Activated T-cell treated with anti-CD3 and anti-CD28 coated beads, Interleukin-2, amount 50 U/mL, for 24 hours (primary cell): ENCODE results near the gene PIPOX.

ENCODE experiments used
- DNase-seq: peaks from one replicate; pipeline ENCODE4 v3.0.0-alpha.2; 2020
- H3K27ac Mint-ChIP-seq: 2 replicates; pipeline ENCODE4 v1.8.0; 2020; ENCODE audit warnings: mild to moderate bottlenecking, mixed read lengths
- H3K27me3 Mint-ChIP-seq: 2 replicates; pipeline ENCODE4 v1.8.0; 2020; ENCODE audit warnings: mixed read lengths
- H3K36me3 Mint-ChIP-seq: 2 replicates; pipeline ENCODE4 v1.8.0; 2020; ENCODE audit warnings: low read depth, mixed read lengths
- H3K4me1 Mint-ChIP-seq: 2 replicates; pipeline ENCODE4 v1.8.0; 2020; ENCODE audit warnings: low read depth, mixed read lengths
- H3K4me3 Mint-ChIP-seq: 2 replicates; pipeline ENCODE4 v1.8.0; 2020; ENCODE audit warnings: mild to moderate bottlenecking, moderate library complexity, mixed read lengths
- H3K9me3 Mint-ChIP-seq: 2 replicates; pipeline ENCODE4 v1.8.0; 2020; ENCODE audit warnings: mixed read lengths

Gene PIPOX

DNA sequence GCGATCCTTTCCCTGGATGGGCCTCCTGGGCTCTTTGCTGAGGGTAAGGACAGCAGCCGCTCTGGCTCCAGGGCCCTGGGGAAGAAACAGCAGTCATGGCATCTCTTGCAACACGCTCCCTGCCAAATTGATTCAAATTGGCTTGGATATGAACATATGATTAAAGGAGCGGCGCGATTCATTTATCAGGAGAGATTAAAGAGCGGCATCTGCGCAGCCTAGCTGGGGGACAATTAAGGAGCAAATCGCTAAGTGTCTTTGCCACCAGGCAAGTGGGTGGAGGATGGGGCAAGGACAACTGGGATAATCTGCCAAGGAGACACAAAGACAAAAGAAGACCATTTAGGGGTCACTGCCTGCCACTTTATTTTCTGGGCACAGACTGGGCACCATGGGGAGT is 27.8 kb downstream of the PIPOX start:
- Mint-ChIP-seq H3K27ac (no peak overlapping the region), H3K27me3 (no peaks in the 10 kb centered on the region), H3K9me3 (no peaks in the 10 kb centered on the region), H3K36me3 (no peaks in the 10 kb centered on the region), H3K4me3 (no peak overlapping the region), H3K4me1 (no peaks in the 10 kb centered on the region)
- no peak for DNase-seq

DNA sequence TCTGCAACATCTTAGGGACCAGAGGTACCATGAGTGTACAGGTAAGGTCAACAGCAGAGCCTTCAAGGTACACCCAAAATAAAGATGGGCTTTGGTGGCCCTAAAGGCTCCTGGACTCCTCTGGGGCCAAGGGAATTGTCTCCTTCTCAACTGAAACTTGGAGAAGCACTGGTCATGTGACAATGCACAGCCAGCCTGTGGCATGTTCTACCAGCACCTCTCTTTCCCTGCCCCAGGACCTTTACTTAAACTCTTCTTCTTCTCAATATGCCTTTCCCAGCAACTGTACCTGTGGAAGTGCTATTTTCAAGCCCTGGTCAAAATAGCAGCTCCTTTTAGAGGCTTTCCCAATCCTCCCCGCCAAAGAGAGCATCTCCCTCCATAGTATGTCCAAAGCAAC is 28.4 kb downstream of the PIPOX start:
- DNase-seq: no peak
- Mint-ChIP-seq H3K9me3 (no peaks in the 10 kb centered on the region), H3K27ac (no peak overlapping the region), H3K27me3 (no peaks in the 10 kb centered on the region), H3K36me3 (peaks cover 2% of the 10 kb centered on the region), H3K4me3 (no peak overlapping the region), H3K4me1 (no peaks in the 10 kb centered on the region)

DNA sequence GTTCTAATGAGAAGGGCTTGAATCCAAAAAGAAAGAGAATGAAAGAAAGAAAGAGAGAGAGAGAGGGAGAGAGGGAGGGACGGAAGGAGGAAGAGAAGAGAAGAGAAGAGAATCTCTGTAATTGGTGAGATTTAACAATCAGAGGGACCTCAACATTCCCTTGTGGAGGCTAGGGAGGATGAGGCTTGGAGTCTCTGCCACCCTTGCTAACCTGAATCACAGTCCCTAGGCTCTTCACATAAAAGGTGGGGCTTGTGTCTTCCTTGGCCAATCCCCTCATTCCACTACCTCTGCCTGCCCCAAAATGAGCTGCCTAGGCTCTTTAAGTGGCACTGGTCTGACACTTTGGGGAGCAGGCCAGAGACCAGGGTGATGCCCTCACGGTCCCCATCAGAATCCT is 30.1 kb downstream of the PIPOX start:
- H3K36me3 Mint-ChIP-seq: peaks cover 3% of the 10 kb centered on the region

DNA sequence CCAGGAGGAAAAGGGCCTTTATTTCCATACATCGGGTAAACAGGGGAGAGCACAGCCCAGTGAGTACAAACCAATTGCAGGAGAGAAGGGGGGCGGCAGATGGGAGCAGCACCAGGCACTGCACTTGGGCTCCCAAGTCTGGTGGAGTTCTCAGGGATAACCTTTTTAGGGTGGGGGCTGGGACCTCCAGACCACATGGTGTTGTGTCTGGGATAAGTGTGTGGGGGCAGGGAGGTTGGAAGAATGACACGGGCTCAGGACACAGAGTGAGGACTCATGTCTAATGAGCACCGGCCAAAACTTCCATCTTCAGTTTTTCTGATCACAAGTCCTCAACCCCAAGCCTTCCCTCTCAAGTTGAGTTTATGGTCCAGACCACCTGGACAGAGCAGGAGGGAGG is 30.6 kb downstream of the PIPOX start:
- Mint-ChIP-seq H3K9me3 (no peaks in the 10 kb centered on the region), H3K27me3 (no peaks in the 10 kb centered on the region), H3K4me3 (no peak overlapping the region), H3K36me3 (peaks cover 5% of the 10 kb centered on the region), H3K27ac (no peak overlapping the region), H3K4me1 (no peaks in the 10 kb centered on the region)
- DNase-seq: no peak

More for the DNA sequence above, 30.1 kb downstream of the PIPOX start:
- DNase-seq: no peak
- Mint-ChIP-seq H3K4me3 (no peak overlapping the region), H3K9me3 (no peaks in the 10 kb centered on the region), H3K4me1 (no peaks in the 10 kb centered on the region), H3K27me3 (no peaks in the 10 kb centered on the region), H3K27ac (no peak overlapping the region)

DNA sequence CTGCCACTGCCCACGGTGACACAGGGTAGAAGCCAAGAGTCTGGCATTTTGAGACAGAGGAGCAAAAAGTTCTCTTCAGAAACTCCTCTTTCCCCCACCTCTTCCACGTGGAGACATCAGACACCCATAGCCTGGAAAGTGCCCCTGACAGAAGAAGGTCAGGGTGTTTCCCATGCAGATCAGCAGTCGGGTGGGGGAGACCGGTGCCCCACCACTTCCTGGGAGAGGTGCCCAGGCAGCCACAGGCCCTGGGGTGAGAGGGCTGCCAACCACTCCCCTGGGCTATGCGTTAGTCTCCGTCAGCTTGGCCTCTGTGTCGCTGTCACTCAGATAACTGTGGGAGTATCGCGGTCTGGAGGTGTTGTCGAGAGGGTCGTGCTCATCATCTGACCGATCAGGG is 31.5 kb downstream of the PIPOX start:
- H3K27me3 Mint-ChIP-seq: no peaks in the 10 kb centered on the region
- H3K27ac Mint-ChIP-seq: no peak overlapping the region
- H3K9me3 Mint-ChIP-seq: no peaks in the 10 kb centered on the region
- no peaks in the 10 kb centered on the region for H3K4me1 Mint-ChIP-seq
- peaks cover 10% of the 10 kb centered on the region for H3K36me3 Mint-ChIP-seq
- DNase-seq: no peak
- H3K4me3 Mint-ChIP-seq: no peak overlapping the region

DNA sequence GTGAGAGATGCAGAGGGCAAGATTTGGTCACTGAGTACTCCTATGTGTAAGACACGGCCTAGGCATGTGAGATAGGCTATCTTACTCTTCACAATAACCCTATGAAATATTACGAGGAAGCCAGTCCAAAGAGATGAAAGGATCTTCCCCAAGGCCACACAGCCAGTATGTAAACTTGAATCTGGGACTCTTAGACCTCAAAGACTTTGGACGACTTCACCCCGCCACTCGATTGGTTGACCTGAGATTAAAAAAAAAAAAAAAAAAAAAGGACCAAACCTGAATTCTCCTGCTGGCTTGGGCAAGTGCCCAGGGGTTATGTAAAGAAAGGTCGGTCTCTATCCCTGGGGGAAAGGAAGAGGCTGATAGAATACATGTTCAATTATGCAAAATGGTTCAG is 33.1 kb downstream of the PIPOX start:
- Mint-ChIP-seq H3K9me3 (no peaks in the 10 kb centered on the region), H3K4me3 (no peak overlapping the region), H3K27me3 (no peaks in the 10 kb centered on the region), H3K27ac (no peak overlapping the region), H3K36me3 (peaks cover 22% of the 10 kb centered on the region), H3K4me1 (no peaks in the 10 kb centered on the region)
- no peak for DNase-seq

DNA sequence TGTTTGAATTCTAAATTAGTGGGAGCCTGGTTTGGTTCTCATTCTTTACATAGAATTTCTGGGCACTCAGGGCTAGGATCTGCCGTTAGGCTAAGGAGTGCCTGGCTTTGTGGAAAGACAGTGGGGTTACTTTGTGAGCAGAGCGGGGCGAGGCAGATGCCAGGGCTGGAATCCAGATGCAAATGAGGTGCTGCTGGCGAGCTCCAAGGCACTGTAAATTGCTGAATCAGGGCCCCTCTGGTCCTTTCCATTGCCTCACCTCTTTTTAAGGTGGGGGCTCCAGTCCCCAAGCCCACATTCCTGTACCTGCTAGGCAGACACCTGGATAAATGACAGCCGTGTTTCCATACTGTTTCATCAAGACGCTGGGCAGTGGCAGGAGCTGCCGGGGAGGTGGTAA is 33.8 kb downstream of the PIPOX start:
- Mint-ChIP-seq H3K9me3 (no peaks in the 10 kb centered on the region), H3K36me3 (peaks cover 28% of the 10 kb centered on the region)

DNA sequence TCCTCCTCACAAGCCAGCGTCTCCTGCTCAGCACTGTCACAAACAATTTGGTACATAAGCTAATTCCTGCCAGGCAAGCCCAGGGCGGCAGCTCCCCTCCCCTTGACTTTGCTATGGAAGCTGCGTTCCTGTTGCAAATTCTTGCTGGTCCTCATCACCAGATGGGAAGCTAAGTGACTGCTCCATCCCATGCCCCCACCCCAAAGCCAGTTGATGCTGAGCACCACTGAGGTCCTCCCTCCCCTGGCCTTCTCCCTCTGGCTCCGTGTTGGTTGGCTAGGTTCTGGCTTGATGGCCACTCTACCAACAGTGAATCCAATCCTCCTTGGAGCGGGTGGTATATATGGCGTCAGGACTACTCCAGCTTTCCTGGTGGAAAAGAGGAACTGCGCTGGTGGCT is 34.4 kb downstream of the PIPOX start:
- no peak overlapping the region for H3K4me3 Mint-ChIP-seq
- DNase-seq: no peak
- H3K27ac Mint-ChIP-seq: no peak overlapping the region
- H3K36me3 Mint-ChIP-seq: peaks cover 34% of the 10 kb centered on the region
- no peaks in the 10 kb centered on the region for H3K4me1 Mint-ChIP-seq
- H3K9me3 Mint-ChIP-seq: no peaks in the 10 kb centered on the region
- no peaks in the 10 kb centered on the region for H3K27me3 Mint-ChIP-seq

More for the DNA sequence above, 33.8 kb downstream of the PIPOX start:
- Mint-ChIP-seq H3K4me1 (no peaks in the 10 kb centered on the region), H3K4me3 (no peak overlapping the region), H3K27ac (peak overlapping the region; percentile 50), H3K27me3 (no peaks in the 10 kb centered on the region)
- DNase-seq: no peak

DNA sequence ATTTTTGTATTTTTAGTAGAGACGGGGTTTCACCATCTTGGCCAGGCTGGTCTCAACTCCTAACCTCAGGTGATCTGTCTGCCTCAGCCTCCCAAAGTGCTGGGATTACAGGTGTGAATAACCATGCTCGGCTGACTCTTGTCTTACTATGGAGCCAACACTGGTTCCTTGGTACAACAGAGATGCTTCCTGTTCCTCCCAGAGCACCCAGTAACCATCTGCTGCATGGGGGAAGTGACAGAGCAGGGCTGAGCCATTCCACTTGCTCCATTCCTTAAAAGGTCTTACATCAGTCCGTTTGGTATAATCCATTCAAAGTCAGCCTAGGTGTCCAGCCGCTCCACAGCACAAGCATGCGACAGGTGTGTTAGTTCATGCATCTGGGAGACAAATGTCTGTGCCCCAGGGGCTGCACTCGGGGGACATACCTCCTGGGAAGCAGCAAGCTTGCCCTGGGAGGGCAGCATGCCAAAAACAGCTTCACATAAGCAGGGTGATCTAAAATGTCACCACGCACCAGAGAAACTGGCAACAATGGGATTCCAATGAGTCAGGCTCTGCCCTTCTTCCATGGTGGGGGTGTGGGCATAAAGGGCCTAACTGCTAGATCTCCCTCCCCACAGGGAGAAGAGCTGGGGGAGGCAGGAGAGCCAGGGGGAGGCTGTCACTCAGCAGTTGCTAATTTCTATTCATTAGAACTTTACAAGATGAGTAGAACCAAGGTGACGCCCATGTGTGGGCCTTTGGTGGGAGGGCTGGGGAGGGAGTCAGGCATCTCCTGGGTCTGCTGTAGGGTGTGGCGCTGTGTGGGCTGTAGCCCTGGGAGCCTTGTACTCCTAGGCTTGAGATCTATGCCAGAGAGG is 35.5 kb downstream of the PIPOX start:
- Mint-ChIP-seq H3K36me3 (peaks cover 36% of the 10 kb centered on the region), H3K27me3 (no peaks in the 10 kb centered on the region), H3K9me3 (no peaks in the 10 kb centered on the region), H3K4me3 (no peak overlapping the region), H3K4me1 (no peaks in the 10 kb centered on the region), H3K27ac (no peak overlapping the region)
- DNase-seq: no peak

DNA sequence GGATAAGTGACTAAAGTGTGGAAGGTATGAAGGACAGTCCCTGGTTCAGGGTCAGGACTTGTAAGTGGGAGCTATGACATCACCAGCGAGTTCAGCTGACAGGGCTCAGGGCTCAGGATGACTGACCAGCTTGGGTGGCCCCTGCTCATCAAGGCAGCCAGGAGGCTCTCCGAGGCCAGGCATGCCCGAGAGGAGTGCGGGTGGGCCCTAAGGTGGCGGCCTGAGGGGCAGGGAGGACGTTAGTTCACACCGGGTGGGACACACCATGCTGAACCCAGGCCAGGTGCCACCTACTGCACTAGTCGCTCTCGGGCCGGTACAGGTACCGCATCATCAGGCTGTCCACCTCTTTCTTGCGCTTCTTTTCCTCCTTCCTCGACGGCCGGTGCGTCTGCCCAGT is 36.5 kb downstream of the PIPOX start:
- H3K9me3 Mint-ChIP-seq: no peaks in the 10 kb centered on the region
- no peak overlapping the region for H3K27ac Mint-ChIP-seq
- H3K4me1 Mint-ChIP-seq: no peaks in the 10 kb centered on the region
- H3K4me3 Mint-ChIP-seq: no peak overlapping the region
- H3K27me3 Mint-ChIP-seq: no peaks in the 10 kb centered on the region
- H3K36me3 Mint-ChIP-seq: peaks cover 43% of the 10 kb centered on the region
- DNase-seq: no peak

DNA sequence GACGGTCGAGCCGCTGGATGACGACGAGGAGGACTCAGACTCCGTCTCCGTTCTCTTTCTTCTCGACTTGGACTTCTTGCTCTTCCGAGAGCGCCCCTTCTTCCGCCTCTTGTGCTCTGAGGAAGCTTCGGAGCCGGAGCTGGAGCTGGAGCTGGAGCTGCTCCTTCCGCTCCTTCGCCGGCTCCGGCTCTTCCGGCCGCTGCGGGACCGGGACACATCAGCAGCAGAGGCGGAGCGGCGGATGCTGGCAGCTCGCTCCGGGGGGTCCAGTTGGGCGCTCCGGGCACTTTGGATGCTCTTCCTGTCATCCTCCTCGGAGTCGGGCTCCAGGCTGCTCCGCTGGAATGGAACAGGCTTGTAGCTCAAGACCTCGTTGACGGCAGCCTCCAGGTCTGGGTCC is 36.9 kb downstream of the PIPOX start:
- H3K27me3 Mint-ChIP-seq: no peaks in the 10 kb centered on the region
- DNase-seq: no peak
- peaks cover 47% of the 10 kb centered on the region for H3K36me3 Mint-ChIP-seq
- H3K9me3 Mint-ChIP-seq: no peaks in the 10 kb centered on the region
- H3K4me1 Mint-ChIP-seq: no peaks in the 10 kb centered on the region
- no peak overlapping the region for H3K27ac Mint-ChIP-seq
- H3K4me3 Mint-ChIP-seq: no peak overlapping the region

DNA sequence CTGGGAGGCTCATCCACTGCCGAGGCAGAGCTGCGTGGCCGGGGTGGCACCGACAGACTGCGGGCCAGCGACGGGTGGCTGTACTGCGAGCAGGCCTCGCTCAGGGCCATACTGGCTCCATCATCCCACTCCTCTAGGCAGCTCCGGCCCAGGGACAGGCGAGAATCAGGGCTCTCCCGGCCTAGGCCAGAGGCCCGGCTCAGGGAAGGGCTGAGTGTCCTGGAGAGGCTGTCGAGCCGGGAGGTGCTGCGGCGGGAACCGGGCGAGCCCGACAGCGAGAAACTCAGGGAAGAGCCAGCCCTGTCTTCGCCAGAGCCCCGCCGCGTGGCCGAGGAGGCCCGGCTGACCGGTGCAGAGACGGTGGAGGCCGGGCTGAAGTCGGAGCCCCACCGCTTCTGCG is 37.4 kb downstream of the PIPOX start:
- Mint-ChIP-seq H3K4me3 (no peak overlapping the region), H3K27ac (no peak overlapping the region), H3K4me1 (no peaks in the 10 kb centered on the region), H3K9me3 (no peaks in the 10 kb centered on the region), H3K27me3 (no peaks in the 10 kb centered on the region), H3K36me3 (peaks cover 51% of the 10 kb centered on the region)
- DNase-seq: no peak

DNA sequence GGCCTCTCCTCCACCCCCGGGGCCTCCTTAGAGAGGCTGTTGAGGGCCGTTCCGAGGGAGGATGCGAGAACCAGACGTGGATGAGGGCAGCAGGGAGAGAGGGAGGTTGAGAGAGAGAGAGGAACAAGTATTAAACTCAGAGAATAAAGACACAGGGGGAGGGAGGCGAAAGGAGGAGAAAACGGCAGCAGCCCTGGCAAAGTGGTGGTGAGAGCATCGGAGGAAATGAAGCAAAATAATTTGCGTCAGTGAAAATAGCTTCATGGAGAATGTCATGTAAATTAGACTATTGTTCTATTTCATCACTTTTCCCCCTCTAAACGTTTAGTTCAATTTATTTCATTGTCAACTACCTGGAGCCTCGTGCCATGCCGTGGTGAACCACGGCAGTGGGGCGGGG is 38.0 kb downstream of the PIPOX start:
- no peak for DNase-seq
- no peak overlapping the region for H3K27ac Mint-ChIP-seq
- peaks cover 56% of the 10 kb centered on the region for H3K36me3 Mint-ChIP-seq
- H3K4me1 Mint-ChIP-seq: no peaks in the 10 kb centered on the region
- no peak overlapping the region for H3K4me3 Mint-ChIP-seq
- H3K9me3 Mint-ChIP-seq: no peaks in the 10 kb centered on the region
- no peaks in the 10 kb centered on the region for H3K27me3 Mint-ChIP-seq

DNA sequence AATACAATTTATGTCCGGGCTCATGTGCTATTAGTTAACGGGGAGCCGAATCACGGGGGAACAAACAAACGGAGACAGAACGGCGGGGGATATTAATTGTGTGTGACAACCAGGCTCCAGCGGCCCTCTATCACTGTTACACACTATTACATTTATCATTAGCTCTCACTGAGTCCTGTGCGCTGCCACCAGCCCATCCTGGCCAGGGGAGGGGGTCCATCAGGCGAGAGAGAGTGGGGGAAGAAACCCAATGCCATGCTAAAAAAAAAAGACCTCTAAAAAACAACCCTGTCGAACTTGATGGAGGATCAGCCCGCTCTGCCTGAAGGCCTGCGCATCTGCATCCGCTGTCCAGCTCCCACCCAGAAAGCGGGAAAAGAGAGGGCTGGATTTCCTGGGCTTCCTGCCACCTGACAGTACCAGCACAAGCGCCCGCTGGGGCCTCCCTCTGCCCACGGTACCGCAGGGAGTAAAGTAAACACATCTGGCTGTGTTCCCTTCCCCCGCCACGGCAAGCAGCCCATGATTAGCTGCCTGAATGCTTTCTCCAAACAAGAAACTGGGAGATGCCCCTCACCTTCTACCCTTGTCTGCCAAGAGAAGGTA is 41.7 kb downstream of the PIPOX start:
- H3K36me3 Mint-ChIP-seq: peaks cover 77% of the 10 kb centered on the region
- no peaks in the 10 kb centered on the region for H3K4me1 Mint-ChIP-seq
- no peaks in the 10 kb centered on the region for H3K9me3 Mint-ChIP-seq
- no peak for DNase-seq
- no peak overlapping the region for H3K4me3 Mint-ChIP-seq
- no peak overlapping the region for H3K27ac Mint-ChIP-seq
- H3K27me3 Mint-ChIP-seq: no peaks in the 10 kb centered on the region

DNA sequence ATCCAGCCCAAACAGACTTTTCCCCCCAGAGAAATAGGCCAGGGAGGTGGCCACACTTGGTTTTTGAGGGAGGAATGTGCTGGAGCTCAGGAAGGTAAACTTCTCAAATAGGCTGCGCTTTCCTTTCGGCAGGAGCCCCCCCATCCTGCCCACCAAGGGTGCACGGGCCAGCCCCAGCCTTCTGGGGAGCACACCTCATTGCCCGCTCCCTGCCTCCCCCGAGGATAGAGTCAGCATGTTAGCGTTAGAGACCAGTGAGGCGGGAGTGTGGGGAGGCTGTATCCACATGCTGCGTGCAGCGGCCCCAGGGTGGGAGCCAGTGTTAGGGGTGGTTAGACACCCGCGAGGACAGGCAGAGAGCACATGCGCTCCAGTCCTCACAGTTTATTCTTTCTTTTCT is 42.3 kb downstream of the PIPOX start:
- Mint-ChIP-seq H3K9me3 (no peaks in the 10 kb centered on the region), H3K27me3 (no peaks in the 10 kb centered on the region), H3K27ac (no peak overlapping the region), H3K4me3 (no peak overlapping the region), H3K4me1 (no peaks in the 10 kb centered on the region), H3K36me3 (peaks cover 77% of the 10 kb centered on the region)
- no peak for DNase-seq
